K562 (cell line): Measurements from ENCODE around the gene UQCRH.

Experiments
- ARNT ChIP-seq, 2 experiments: fragments of 450-650 bp; IDR thresholded peaks; 2 replicates each; pipeline ENCODE4 v1.6.1; 2016; ENCODE audit warnings: mild to moderate bottlenecking in 1 of 2
- ATF6 ChIP-seq: sonication (generic); formaldehyde crosslinking; IDR thresholded peaks from 2 replicates; pipeline ENCODE4 v1.4.0; 2020; ENCODE audit warnings: mild to moderate bottlenecking, missing genetic modification reagents
- ESRRA ChIP-seq: fragments of 450-650 bp; IDR thresholded peaks from 2 replicates; pipeline ENCODE4 v1.6.1; 2014; ENCODE audit warnings: low read depth, mild to moderate bottlenecking, moderate library complexity, borderline replicate concordance
- MEF2A ChIP-seq: IDR thresholded peaks from 2 replicates; pipeline ENCODE4 v1.6.1; 2011; ENCODE audit warnings: low read depth, mild to moderate bottlenecking, low read length, moderate library complexity; ENCODE audit not compliant: control insufficient read depth
- NFIX ChIP-seq: fragments of 250-450 bp; sonication (Bioruptor Pico); IDR thresholded peaks from 2 replicates; pipeline ENCODE4 v1.4.0; 2020; ENCODE audit warnings: low read depth, mild to moderate bottlenecking, moderate library complexity
- ZNF263 ChIP-seq: sonication (generic); formaldehyde crosslinking; IDR thresholded peaks from 2 replicates; pipeline ENCODE4 v1.8.0; 2022; ENCODE audit warnings: mild to moderate bottlenecking, missing genetic modification reagents, borderline replicate concordance
- TF ChIP-seq, protein P1 (sequence below), 3 experiments: IDR thresholded peaks in 2 of 3; conservative IDR thresholded peaks in 1 of 3; 2 replicates each; pipeline ENCODE4 v1.5.1; 2011 to 2012; ENCODE audit warnings: low read length in 3 of 3, mild to moderate bottlenecking in 3 of 3, control low read depth in 2 of 3, improper control_type of control experiment in 1 of 3, inconsistent platforms in 1 of 3, low read depth in 1 of 3, mixed read lengths in 1 of 3, moderate library complexity in 1 of 3; ENCODE audit not compliant: insufficient read depth in 2 of 3

GRCh38 chr1:46364612-46365011 is 61.1 kb downstream of the UQCRH start:
- no peak for TF ChIP-seq ZNF263 (CRISPR knock-in tag)
- no peak for TF ChIP-seq ATF6 (CRISPR knock-in tag)
- no peak for TF ChIP-seq ARNT (IDR thresholded peaks at IDR 0.05)
- no peak for TF ChIP-seq ESRRA
- TF ChIP-seq, protein P1, sequence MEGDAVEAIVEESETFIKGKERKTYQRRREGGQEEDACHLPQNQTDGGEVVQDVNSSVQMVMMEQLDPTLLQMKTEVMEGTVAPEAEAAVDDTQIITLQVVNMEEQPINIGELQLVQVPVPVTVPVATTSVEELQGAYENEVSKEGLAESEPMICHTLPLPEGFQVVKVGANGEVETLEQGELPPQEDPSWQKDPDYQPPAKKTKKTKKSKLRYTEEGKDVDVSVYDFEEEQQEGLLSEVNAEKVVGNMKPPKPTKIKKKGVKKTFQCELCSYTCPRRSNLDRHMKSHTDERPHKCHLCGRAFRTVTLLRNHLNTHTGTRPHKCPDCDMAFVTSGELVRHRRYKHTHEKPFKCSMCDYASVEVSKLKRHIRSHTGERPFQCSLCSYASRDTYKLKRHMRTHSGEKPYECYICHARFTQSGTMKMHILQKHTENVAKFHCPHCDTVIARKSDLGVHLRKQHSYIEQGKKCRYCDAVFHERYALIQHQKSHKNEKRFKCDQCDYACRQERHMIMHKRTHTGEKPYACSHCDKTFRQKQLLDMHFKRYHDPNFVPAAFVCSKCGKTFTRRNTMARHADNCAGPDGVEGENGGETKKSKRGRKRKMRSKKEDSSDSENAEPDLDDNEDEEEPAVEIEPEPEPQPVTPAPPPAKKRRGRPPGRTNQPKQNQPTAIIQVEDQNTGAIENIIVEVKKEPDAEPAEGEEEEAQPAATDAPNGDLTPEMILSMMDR (IDR thresholded peaks at IDR 0.05 in 2 of 3, conservative IDR thresholded peaks at IDR 0.05 in 1 of 3; ENCODE audit: insufficient read depth in 2 of 3, low read depth in 1 of 3, low read length in 3 of 3), result no peak
- no peak for TF ChIP-seq NFIX (CRISPR knock-in tag)
- no peak for TF ChIP-seq MEF2A
